ENCODE data around the gene UNC45A. TPM values are rescaled to one million over a fixed set of nuclear protein-coding genes. Genes with fewer than 3 reads are reported as not detected.

Gene UNC45A
- total and polyA plus RNA-seq, 2 of the 13 experiments (the other 11 are each of a cell fraction or from before 2014, with no cell fraction given) = 33.8 to 39.7 TPM

DNA sequence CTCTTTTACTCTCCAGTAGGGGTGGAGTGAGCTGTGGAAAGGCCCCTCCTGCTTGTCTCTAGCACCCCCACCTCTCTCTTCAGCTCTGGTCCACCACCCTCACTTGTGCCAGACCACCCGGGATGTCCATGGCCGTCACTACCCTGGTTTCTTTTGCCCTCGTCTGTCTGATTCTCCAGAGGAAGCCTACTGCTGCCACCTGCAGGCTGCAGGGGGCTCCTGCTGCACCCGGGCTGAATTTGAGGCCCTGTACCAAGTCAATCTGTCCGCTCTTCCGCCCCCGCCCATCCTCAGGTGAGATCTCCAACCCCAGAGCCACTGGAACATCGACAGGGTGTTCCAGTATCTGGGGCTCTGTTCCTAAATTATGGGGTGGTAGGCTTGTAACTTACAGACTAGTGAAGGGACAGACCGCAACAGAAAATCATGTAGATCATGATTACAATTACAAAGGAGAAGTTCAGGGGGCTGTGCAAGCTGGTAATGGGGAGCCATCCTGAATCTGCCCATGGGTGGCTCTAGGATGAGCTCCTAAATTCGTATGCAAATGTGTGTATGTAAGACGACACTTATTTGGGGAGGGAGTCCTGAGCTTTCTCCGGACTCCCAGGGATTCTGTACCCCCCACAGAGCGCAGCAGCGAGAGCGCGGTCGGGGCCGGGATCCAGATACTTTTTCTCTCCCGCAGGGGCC is 683 bp upstream of the UNC45A start (continued):
- TF ChIP-seq RERE (CRISPR knock-in tag; IDR thresholded peaks at IDR 0.05; ENCODE audit: low read depth) = no peak
- no peak for TF ChIP-seq ZNF138 (CRISPR knock-in tag; IDR thresholded peaks at IDR 0.05; ENCODE audit: low read depth)
- no peak; a peak in 1 of 4 replicates for TF ChIP-seq KLF16 (CRISPR knock-in tag; IDR thresholded peaks at IDR 0.05)
- no peak for TF ChIP-seq SIX4 (CRISPR knock-in tag; IDR thresholded peaks at IDR 0.05)
- 0 out of 2 replicates have a peak, but pooled peaks have one; percentile 12 for TF ChIP-seq PATZ1 (CRISPR knock-in tag; IDR thresholded peaks at IDR 0.05)
- TF ChIP-seq ZNF260 (CRISPR knock-in tag; IDR thresholded peaks at IDR 0.05; ENCODE audit: borderline replicate concordance, low read depth) = no peak
- no peak for TF ChIP-seq CREM (IDR thresholded peaks at IDR 0.05)
- TF ChIP-seq CREM (CRISPR knock-in tag; IDR thresholded peaks at IDR 0.05) = no peak
- TF ChIP-seq NCOA2 (CRISPR knock-in tag; IDR thresholded peaks at IDR 0.05) = no peak
- no peak for TF ChIP-seq TIGD3 (CRISPR knock-in tag; IDR thresholded peaks at IDR 0.05; ENCODE audit: borderline replicate concordance)
- no peak for TF ChIP-seq ZNF513 (CRISPR knock-in tag; conservative IDR thresholded peaks at IDR 0.05)
- TF ChIP-seq ZFX (CRISPR knock-in tag; IDR thresholded peaks at IDR 0.05; ENCODE audit: low read depth) = peak; percentile 55
- TF ChIP-seq ZNF235 (CRISPR knock-in tag; IDR thresholded peaks at IDR 0.05; ENCODE audit: borderline replicate concordance) = no peak
- TF ChIP-seq MAF1 (CRISPR knock-in tag; IDR thresholded peaks at IDR 0.05; ENCODE audit: borderline replicate concordance) = no peak
- no peak for TF ChIP-seq ZBTB20 (CRISPR knock-in tag; IDR thresholded peaks at IDR 0.05; ENCODE audit: borderline replicate concordance, low read depth)
- TF ChIP-seq ZNF160 (CRISPR knock-in tag; IDR thresholded peaks at IDR 0.05) = no peak
- TF ChIP-seq CBFB (CRISPR knock-in tag; IDR thresholded peaks at IDR 0.05) = no peak; the same call in 1 of the 2 replicates

Data from HepG2 (cell line).